HG02938 (cell line): Measurements from ENCODE around the gene CLTCL1.
"Not testable (repeated sequence)": the region's sequence is repeated elsewhere in the genome, so short reads cannot be mapped to it uniquely, and the experiment has no call there.

Experiments used
- ATAC-seq: cut with Tn5 transposase; IDR thresholded peaks from one replicate; pipeline ENCODE4 v1.9.1; 2021; ENCODE audit warnings: mild to moderate bottlenecking, moderate library complexity; ENCODE audit not compliant: unreplicated experiment

CLTCL1 gene

DNA sequence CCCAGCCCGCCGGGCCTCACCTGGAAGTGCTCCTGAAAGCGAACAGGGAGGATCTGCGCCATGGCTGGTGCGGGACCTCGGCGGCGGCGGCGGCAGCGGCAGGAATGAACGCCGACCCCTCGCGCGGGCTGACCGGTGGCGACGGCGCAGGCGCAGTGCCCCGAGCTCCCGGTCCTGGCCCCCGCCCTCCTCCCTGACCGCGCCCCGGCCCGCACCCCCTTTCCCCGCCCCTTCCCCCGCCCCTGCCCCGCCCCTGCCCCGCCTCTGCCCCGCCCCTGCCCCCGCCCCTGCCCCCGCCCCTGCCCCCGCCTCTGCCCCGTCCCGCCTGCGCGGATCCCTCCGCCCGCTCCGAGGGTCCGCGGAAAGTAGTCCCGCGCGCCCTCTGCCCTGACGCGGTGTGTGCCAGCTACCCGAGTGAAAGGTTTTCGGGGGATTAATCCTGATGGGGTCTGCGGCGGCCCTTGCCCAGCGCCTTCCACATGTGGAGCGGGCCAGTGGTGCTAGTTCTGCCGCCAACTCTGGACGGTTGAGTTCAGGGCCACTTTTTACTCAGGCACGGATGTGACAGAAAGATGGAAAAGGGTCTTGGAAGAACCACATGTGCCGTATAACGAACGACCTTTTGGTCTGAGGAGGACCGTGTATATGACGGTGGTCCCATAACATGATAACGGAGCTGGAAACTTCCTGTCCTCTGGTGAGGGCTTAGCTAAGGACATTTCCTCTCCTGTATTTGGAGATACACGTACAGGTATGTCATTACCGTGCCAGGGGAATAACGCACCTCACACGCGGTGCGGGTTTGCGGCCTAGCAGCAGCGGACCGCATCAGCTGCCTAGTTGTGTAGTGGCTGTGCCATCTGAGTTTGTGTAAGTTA is at the start of gene CLTCL1:
Gene CLTCL1, minus strand, starts transcription at position 140 of the 878 bp plus-strand sequence. Its CDS starts 78 bp downstream, at position 62.
- ATAC-seq: no peak

DNA sequence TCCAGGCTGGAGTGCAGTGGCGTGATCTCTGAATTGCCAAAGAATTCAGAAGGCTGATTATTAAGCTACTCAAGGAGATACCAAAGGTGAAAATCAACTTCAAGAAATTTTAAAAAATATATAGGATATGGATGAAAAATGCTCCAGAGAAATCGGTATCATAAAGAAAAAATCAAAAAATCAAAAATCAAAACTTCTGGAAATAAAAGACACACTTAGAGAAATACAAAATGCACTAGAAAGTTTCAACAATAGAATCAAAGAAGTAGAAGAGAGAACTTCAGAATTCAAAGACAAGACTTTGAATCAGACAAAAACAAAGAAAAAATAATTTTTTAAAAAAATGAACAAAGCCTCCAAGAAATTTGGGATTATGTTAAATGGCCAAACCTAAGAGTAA is 45.6 kb upstream of the CLTCL1 start:
- ATAC-seq: no peak

GRCh38 chr22:19336133-19337075 is 44.9 kb upstream of the CLTCL1 start:
- no peak for ATAC-seq

GRCh38 chr22:19331975-19332374 is 40.5 kb upstream of the CLTCL1 start:
- no peak for ATAC-seq

DNA sequence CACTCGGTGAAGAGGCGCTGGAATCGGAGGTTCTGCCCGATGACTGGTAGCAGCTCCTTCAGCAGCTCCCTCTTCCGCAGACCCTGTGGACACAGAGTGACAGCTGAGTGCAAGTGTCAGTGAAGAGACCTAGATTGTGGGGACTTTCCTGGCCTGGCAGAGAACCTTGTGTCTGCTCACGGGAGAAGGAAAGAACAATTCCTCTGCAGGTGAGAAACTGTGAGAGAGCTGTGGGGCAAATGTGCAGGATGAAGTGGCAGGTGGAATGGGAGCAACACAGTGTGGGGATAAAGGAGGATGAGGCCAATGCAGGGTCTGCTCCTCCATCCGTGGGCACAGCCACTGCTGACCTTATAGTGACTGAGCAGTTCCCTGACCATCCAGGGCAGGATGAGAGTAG is 40.0 kb upstream of the CLTCL1 start:
- no peak for ATAC-seq

DNA sequence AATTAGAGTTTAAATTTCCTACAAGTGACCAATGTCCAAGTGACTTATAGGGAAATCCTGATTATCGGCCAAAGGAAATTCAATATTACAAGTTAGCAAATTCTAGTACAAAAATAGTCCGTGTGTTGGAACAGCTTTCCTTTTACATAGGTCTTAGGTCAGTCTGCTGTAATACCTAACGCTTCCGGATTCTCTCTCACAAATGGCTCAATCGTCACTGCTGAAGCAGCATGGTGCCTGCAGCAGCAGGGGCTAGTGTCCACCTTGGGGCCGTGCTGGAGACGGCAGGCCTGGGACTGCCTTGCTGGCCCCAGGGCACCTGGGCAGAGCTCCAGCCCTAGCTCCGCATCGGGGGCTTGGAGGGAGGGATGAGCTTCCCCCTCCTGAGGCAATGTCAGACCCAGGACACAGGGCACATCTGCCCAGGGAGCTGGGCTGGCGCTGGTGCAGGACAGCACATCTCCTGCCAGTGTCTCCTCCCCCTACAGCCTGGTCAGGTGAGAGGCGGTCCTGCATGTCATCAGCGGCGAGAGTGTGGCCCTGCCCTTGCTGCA is 39.4 kb upstream of the CLTCL1 start:
- no peak for ATAC-seq

DNA sequence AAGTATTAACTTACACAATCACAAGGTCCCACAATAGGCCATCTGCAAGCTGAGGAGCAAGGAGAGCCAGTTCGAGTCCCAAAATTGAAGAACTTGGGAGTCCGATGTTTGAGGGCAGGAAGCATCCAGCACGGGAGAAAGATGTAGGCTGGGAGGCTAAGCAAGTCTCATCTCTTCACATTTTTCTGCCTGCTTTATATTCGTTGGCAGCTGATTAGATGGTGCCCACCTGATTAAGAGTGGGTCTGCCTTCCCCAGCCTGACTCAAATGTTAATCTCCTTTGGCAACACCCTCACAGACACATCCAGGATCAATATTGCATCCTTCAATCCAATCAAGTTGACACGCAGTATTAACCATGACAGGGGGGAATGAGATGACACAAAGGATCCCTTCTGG is 38.7 kb upstream of the CLTCL1 start:
- ATAC-seq: not testable (repeated sequence)

- ATAC-seq: no peak
Observed at GRCh38 chr22:19329454-19329853, 37.9 kb upstream of the CLTCL1 start.

- ATAC-seq: no peak
Observed at GRCh38 chr22:19325296-19325948, 33.9 kb upstream of the CLTCL1 start.

DNA sequence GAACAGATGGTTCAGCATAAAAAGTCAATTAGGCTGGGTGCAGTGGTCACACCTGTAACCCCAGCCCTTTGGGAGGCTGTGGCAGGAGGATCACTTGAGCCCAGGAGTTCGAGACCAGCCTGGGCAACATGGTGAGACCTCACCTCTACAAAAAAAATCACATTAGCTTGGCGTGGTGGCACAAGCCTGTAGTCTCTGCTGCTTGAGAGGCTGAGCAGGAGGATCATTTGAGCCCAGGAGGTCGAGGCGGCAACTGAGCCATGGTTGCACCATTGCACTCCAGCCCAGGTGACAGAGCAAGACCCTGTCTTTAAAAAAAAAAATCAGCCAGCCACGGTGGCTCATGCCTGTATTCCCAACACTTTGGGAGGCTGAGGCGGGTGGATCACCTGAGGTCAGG is 31.9 kb upstream of the CLTCL1 start:
- ATAC-seq: not testable (repeated sequence)

- ATAC-seq: no peak
Observed at GRCh38 chr22:19321757-19322156, 30.2 kb upstream of the CLTCL1 start.

DNA sequence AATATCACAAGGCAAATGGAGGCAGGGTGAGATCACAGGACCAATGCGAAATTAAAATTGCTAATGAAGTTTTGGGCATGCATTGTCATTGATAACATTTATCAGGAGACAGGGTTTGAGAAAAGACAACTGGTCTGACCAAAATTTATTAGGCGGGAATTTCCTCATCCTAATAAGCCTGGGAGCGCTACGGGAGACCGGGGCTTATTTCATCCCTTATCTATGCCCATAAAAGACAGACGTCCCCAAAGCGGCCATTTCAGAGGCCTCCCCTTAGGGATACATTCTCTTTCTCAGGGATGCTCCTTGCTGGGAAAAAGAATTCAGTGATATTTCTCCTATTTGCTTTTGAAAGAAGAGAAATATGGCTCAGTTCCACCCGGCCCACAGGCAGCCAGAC is 28.6 kb upstream of the CLTCL1 start:
- ATAC-seq: not testable (repeated sequence)

- no peak for ATAC-seq
Observed at GRCh38 chr22:19319281-19319680, 27.8 kb upstream of the CLTCL1 start.

GRCh38 chr22:19317865-19318264 is 26.3 kb upstream of the CLTCL1 start:
- ATAC-seq: no peak

DNA sequence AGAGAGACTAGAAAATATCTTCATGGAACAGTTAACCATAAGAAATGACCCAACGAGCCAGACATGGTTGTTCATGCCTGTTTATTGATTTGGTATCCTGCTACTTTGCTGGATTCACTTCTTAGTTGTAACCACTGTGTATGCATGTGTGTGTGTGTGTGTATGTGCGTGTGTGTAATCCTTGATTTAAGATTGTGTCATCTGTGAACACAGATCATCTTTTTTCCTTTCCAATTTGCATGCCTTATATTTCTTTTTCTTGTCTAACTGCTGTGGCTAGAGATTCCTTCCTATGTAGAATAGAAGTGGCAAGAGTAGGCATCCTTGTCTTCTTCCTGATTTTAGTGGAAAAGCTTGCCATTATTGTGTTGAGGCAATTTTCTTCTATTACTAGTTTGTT is 16.4 kb upstream of the CLTCL1 start:
- ATAC-seq: no peak

- not testable (repeated sequence) for ATAC-seq
Observed at GRCh38 chr22:19306535-19306934, 15.0 kb upstream of the CLTCL1 start.

- ATAC-seq: no peak
Observed at GRCh38 chr22:19304547-19304946, 13.0 kb upstream of the CLTCL1 start.

DNA sequence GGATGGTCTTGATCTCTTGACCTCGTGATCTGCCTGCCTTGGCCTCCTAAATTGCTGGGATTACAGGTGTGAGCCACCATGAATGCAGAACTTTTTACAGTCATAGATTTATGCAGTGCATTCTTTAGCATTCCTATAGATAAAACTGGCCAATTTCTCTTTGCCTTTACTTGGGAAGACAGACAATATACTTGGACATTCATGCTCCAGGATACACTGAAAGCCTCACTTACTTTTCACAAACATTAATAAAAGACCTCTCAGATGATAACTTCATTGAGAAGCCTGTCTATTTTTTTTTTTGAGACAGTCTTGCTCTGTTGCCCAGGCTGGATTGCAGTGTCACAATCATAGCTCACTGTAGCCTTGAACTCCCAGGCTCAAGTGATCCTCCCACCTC is 12.3 kb upstream of the CLTCL1 start:
- ATAC-seq: no peak

GRCh38 chr22:19295733-19296132 is 4.2 kb upstream of the CLTCL1 start:
- ATAC-seq: no peak

GRCh38 chr22:19292458-19293230 is 1.1 kb upstream of the CLTCL1 start:
- no peak for ATAC-seq
